SK-N-MC (cell line): ENCODE measurements around the gene SYK.

Source experiments
- EZH2 ChIP-seq: fragments of 200-600 bp; sonication (generic); IDR thresholded peaks from one replicate; pipeline ENCODE4 v1.6.1; 2017; ENCODE audit warnings: antibody characterized with exemption
- POLR2AphosphoS5 ChIP-seq: IDR thresholded peaks from 2 replicates; pipeline ENCODE4 v1.6.1; 2012; ENCODE audit warnings: mild to moderate bottlenecking, low read depth, low read length, borderline replicate concordance

GRCh38 chr9:90898228-90898627 is 96.6 kb downstream of the SYK start:
- no peak for TF ChIP-seq POLR2AphosphoS5
- no peak for TF ChIP-seq EZH2
